Prostate gland (tissue), 2 donors: ENCODE data around the gene GRM8. TPM values are rescaled to one million over a fixed set of nuclear protein-coding genes. Genes with fewer than 3 reads are reported as not detected.

ENCODE experiments used
- DNase-seq: peaks from one replicate; pipeline ENCODE4 v3.0.0-alpha.2; 2019; ENCODE audit warnings: low spot score
- H3K27ac ChIP-seq, 2 donors: fragments of 200-600 bp; sonication (generic); 2 replicates each; pipeline ENCODE4 v1.5.1; 2017 to 2019
- H3K27me3 ChIP-seq: fragments of 200-600 bp; sonication (generic); replicated peaks from 2 replicates; pipeline ENCODE4 v1.5.1; 2019; ENCODE audit not compliant: insufficient read depth
- H3K36me3 ChIP-seq, 2 donors: fragments of 200-600 bp; sonication (generic); 1 replicate in 1 of 2; 2 replicates in 1 of 2; pipeline versions ENCODE4 v1.5.1 to v1.8.1; 2017 to 2019
- H3K4me1 ChIP-seq: fragments of 200-600 bp; sonication (generic); replicated peaks from 2 replicates; pipeline ENCODE4 v1.5.1; 2019
- H3K4me3 ChIP-seq, 2 donors: fragments of 200-600 bp; sonication (generic); 2 replicates each; pipeline ENCODE4 v1.5.1; 2017 to 2019
- H3K9me3 ChIP-seq: fragments of 200-600 bp; sonication (generic); 2 replicates; pipeline ENCODE4 v1.5.1; 2017
- POLR2A ChIP-seq: fragments of 450-650 bp; IDR thresholded peaks from one replicate; pipeline ENCODE4 v1.6.1; 2016; ENCODE audit warnings: antibody characterized with exemption, mild to moderate bottlenecking
- POLR2AphosphoS5 ChIP-seq: sonication (generic); formaldehyde crosslinking; IDR thresholded peaks from one replicate; pipeline ENCODE4 v1.6.1; 2017; ENCODE audit warnings: antibody characterized with exemption
- WGBS: methylation state at CpG from one replicate; pipeline ENCODE4 v1.1.5; 2018; 5-methylcytosine and 5-hydroxymethylcytosine counted together
- intact Hi-C: fragments of 100-400 bp; cut with DNase I; formaldehyde crosslinking; loops from one replicate; pipeline ENCODE4 v1.14.2; 2022
- total RNA-seq, 2 donors: library from RNA; depleted of rRNA; stranded (reverse); fragments of >200 nt; gene quantifications; one replicate each; pipeline ENCODE4 v1.1.0, GENCODE V29; 2016
- TF ChIP-seq, protein P1 (sequence below), 4 experiments: fragments of 200-600 bp in 2 of 4; fragments of 450-650 bp in 2 of 4; sonication (generic) in 2 of 4; IDR thresholded peaks; 1 replicate in 3 of 4; 2 replicates in 1 of 4; pipeline ENCODE4 v1.5.1; 2016 to 2019; ENCODE audit warnings: antibody characterized with exemption in 4 of 4, mild to moderate bottlenecking in 2 of 4, moderate library complexity in 2 of 4

Gene GRM8
- total RNA-seq, 2 donors from 2014 or later, result 1.3 to 3.7 TPM

GRCh38 chr7:126702242-126703016 is 550.3 kb downstream of the GRM8 start:
- Histone ChIP-seq H3K4me3 (no peak overlapping the region), H3K27ac (no peak overlapping the region), H3K36me3 (no peaks in the 10 kb centered on the region), H3K27me3 (no peaks in the 10 kb centered on the region), H3K9me3 (no peaks in the 10 kb centered on the region), H3K4me1 (no peaks in the 10 kb centered on the region)
- intact Hi-C loops, result no loop called here
- TF ChIP-seq POLR2A, result no peak
- DNase-seq, result no peak
- WGBS, result 89% methylated on average over 7 of the region's 7 CpGs

- WGBS, result 11% methylated on average over 5 of the region's 5 CpGs
- Histone ChIP-seq H3K36me3 (no peaks in the 10 kb centered on the region), H3K4me1 (no peaks in the 10 kb centered on the region), H3K4me3 (no peak overlapping the region), H3K9me3 (no peaks in the 10 kb centered on the region), H3K27me3 (no peaks in the 10 kb centered on the region), H3K27ac (no peak overlapping the region)
- DNase-seq, result no peak
- no peak for TF ChIP-seq POLR2AphosphoS5
- intact Hi-C loops, result no loop called here
Observed at GRCh38 chr7:126700807-126701604, 551.7 kb downstream of the GRM8 start.

DNA sequence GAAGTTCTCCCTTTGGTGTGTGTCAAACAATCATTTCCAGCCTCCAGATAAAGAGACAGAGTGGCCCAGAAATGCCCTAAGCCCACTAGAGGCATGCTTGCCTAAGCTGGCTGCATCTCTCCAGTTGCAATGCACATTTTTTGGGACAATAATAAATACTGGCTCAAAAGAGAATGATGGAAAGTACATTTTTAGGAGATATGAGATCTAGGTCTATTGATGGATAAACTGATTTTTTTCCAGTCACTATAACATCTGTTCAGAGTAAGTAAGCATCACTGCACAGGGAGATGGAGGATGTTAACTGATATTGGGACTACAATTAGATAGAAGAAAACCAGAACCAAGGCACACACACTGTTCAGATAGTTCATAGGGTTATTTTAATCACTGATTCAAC is 553.0 kb downstream of the GRM8 start:
- Histone ChIP-seq H3K4me1 (no peaks in the 10 kb centered on the region), H3K36me3 (no peaks in the 10 kb centered on the region), H3K27me3 (no peaks in the 10 kb centered on the region), H3K27ac (no peak overlapping the region), H3K4me3 (no peak overlapping the region), H3K9me3 (no peaks in the 10 kb centered on the region)
- intact Hi-C loops, result no loop called here
- no peak for DNase-seq
- no peak for TF ChIP-seq POLR2A
- TF ChIP-seq, protein P1, sequence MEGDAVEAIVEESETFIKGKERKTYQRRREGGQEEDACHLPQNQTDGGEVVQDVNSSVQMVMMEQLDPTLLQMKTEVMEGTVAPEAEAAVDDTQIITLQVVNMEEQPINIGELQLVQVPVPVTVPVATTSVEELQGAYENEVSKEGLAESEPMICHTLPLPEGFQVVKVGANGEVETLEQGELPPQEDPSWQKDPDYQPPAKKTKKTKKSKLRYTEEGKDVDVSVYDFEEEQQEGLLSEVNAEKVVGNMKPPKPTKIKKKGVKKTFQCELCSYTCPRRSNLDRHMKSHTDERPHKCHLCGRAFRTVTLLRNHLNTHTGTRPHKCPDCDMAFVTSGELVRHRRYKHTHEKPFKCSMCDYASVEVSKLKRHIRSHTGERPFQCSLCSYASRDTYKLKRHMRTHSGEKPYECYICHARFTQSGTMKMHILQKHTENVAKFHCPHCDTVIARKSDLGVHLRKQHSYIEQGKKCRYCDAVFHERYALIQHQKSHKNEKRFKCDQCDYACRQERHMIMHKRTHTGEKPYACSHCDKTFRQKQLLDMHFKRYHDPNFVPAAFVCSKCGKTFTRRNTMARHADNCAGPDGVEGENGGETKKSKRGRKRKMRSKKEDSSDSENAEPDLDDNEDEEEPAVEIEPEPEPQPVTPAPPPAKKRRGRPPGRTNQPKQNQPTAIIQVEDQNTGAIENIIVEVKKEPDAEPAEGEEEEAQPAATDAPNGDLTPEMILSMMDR (IDR thresholded peaks at IDR 0.05), result no peak
- no peak for TF ChIP-seq POLR2AphosphoS5

DNA sequence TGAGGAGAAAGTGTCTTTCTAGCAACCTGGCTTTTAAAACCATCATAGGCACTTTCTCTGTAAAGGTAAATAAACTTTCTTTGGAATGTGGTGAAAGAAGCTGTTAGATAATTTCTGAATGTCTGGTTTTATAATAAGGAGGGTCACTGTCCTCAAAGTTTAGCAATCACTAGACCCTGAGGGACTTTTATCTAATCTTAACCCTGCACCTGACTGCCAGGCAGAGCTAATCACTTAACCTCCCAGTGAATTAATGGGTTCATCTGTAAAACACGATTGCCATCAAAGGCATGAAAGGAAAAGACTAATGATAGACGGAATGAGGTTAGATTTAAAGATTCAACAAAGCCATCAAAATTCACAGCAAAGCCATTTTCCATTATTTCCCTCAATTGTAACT is 553.8 kb downstream of the GRM8 start:
- Histone ChIP-seq H3K4me1 (no peaks in the 10 kb centered on the region), H3K4me3 (no peak overlapping the region), H3K9me3 (no peaks in the 10 kb centered on the region), H3K36me3 (no peaks in the 10 kb centered on the region), H3K27ac (no peak overlapping the region), H3K27me3 (no peaks in the 10 kb centered on the region)
- TF ChIP-seq POLR2AphosphoS5 (no peak), POLR2A (no peak)
- TF ChIP-seq, protein P1 (IDR thresholded peaks at IDR 0.05), result no peak
- intact Hi-C loops, result no loop called here
- WGBS, result 26% methylated on average over 2 of the region's 2 CpGs
- no peak for DNase-seq

GRCh38 chr7:126698446-126698845 is 554.3 kb downstream of the GRM8 start:
- TF ChIP-seq, protein P1 (IDR thresholded peaks at IDR 0.05), result no peak
- TF ChIP-seq POLR2A, result no peak
- DNase-seq, result no peak
- H3K27ac ChIP-seq, result no peak overlapping the region
- H3K36me3 ChIP-seq, result no peaks in the 10 kb centered on the region
- intact Hi-C loops, result no loop called here
- 47% methylated on average over 2 of the region's 2 CpGs for WGBS
- H3K9me3 ChIP-seq, result no peaks in the 10 kb centered on the region
- no peaks in the 10 kb centered on the region for H3K27me3 ChIP-seq
- no peaks in the 10 kb centered on the region for H3K4me1 ChIP-seq
- H3K4me3 ChIP-seq, result no peak overlapping the region
